ENCODE results near the gene PRPF8. TPM values are rescaled to one million over a fixed set of nuclear protein-coding genes. Genes with fewer than 3 reads are reported as not detected.

PRPF8 gene
- total and polyA plus RNA-seq, 10 of the 15 experiments (the other 5 are each of a cell fraction or from before 2014, with no cell fraction given), result 77.2 to 337 (median 162) TPM

GRCh38 chr17:1730326-1731193, 45.9 kb upstream of the PRPF8 start (continued):
- TF ChIP-seq, protein P1, sequence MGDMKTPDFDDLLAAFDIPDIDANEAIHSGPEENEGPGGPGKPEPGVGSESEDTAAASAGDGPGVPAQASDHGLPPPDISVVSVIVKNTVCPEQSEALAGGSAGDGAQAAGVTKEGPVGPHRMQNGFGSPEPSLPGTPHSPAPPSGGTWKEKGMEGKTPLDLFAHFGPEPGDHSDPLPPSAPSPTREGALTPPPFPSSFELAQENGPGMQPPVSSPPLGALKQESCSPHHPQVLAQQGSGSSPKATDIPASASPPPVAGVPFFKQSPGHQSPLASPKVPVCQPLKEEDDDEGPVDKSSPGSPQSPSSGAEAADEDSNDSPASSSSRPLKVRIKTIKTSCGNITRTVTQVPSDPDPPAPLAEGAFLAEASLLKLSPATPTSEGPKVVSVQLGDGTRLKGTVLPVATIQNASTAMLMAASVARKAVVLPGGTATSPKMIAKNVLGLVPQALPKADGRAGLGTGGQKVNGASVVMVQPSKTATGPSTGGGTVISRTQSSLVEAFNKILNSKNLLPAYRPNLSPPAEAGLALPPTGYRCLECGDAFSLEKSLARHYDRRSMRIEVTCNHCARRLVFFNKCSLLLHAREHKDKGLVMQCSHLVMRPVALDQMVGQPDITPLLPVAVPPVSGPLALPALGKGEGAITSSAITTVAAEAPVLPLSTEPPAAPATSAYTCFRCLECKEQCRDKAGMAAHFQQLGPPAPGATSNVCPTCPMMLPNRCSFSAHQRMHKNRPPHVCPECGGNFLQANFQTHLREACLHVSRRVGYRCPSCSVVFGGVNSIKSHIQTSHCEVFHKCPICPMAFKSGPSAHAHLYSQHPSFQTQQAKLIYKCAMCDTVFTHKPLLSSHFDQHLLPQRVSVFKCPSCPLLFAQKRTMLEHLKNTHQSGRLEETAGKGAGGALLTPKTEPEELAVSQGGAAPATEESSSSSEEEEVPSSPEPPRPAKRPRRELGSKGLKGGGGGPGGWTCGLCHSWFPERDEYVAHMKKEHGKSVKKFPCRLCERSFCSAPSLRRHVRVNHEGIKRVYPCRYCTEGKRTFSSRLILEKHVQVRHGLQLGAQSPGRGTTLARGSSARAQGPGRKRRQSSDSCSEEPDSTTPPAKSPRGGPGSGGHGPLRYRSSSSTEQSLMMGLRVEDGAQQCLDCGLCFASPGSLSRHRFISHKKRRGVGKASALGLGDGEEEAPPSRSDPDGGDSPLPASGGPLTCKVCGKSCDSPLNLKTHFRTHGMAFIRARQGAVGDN (IDR thresholded peaks at IDR 0.05), result no peak
- TF ChIP-seq PRDM15 (CRISPR knock-in tag; IDR thresholded peaks at IDR 0.05), result no peak
- no peak for TF ChIP-seq TBL1XR1 (IDR thresholded peaks at IDR 0.05; ENCODE audit: low read depth, low read length)
- no peak for TF ChIP-seq ZBED1 (IDR thresholded peaks at IDR 0.05; ENCODE audit: borderline replicate concordance)
- TF ChIP-seq ATF2 (IDR thresholded peaks at IDR 0.05; ENCODE audit: low read length), result no peak
